Upper lobe of left lung (tissue), 6 donors: ENCODE measurements around the gene CCNH. TPM values are rescaled to one million over a fixed set of nuclear protein-coding genes. Genes with fewer than 3 reads are reported as not detected.

Experiments used
- ATAC-seq, 2 donors: fragments of 200-7000 bp; cut with Tn5 transposase; one replicate each; pipeline ENCODE4 v1.9.1; 2022; ENCODE audit warnings: mild to moderate bottlenecking in 2 of 2, moderate library complexity in 2 of 2; ENCODE audit not compliant: low FRiP score in 2 of 2
- DNase-seq, 2 donors: peaks; one replicate each; pipeline ENCODE4 v3.0.0-alpha.2; 2019 to 2020
- H3K27ac ChIP-seq, 4 donors: fragments of 200-600 bp; sonication (generic); one replicate each; pipeline ENCODE4 v1.5.1; 2016 to 2019
- H3K27me3 ChIP-seq, 4 donors: fragments of 200-600 bp; sonication (generic); one replicate each; pipeline ENCODE4 v1.5.1; 2017 to 2019
- H3K36me3 ChIP-seq, 4 donors: fragments of 200-600 bp; sonication (generic); one replicate each; pipeline ENCODE4 v1.5.1; 2016 to 2019
- H3K4me1 ChIP-seq, 4 donors: fragments of 200-600 bp; sonication (generic); one replicate each; pipeline ENCODE4 v1.5.1; 2018 to 2019
- H3K4me3 ChIP-seq, 4 donors: fragments of 200-600 bp; sonication (generic); one replicate each; pipeline ENCODE4 v1.5.1; 2017 to 2019; ENCODE audit warnings: mild to moderate bottlenecking in 2 of 4, moderate library complexity in 1 of 4
- H3K9me3 ChIP-seq, 4 donors: fragments of 200-600 bp; sonication (generic); one replicate each; pipeline ENCODE4 v1.5.1; 2018 to 2019
- EP300 ChIP-seq, 4 donors: sonication (generic); formaldehyde crosslinking; IDR thresholded peaks; one replicate each; pipeline ENCODE4 v1.5.1; 2017; ENCODE audit warnings: antibody characterized with exemption in 4 of 4, control low read depth in 2 of 4
- POLR2A ChIP-seq, 4 donors: fragments of 450-650 bp; IDR thresholded peaks; one replicate each; pipeline ENCODE4 v1.5.1; 2016 to 2017; ENCODE audit warnings: antibody characterized with exemption in 4 of 4, mild to moderate bottlenecking in 2 of 4
- POLR2AphosphoS5 ChIP-seq, 2 donors: sonication (generic); formaldehyde crosslinking; IDR thresholded peaks; one replicate each; pipeline ENCODE4 v1.5.1; 2017; ENCODE audit warnings: antibody characterized with exemption in 2 of 2
- WGBS, 2 donors: methylation state at CpG; one replicate each; pipeline ENCODE4 v1.1.5; 2017 to 2018; 5-methylcytosine and 5-hydroxymethylcytosine counted together
- small RNA-seq, 4 donors: library from RNA; depleted of rRNA; stranded (forward); fragments of <200 nt; gene quantifications; one replicate each; pipeline ENCODE3, GENCODE V24; 2016
- total RNA-seq, 6 donors: library from RNA; depleted of rRNA in 4 of 6; stranded (reverse); fragments of >200 nt in 4 of 6; gene quantifications; one replicate each; pipeline versions ENCODE4 v1.1.0 to v1.2.1, GENCODE V29; 2016 to 2021
- TF ChIP-seq, protein P1 (sequence below), 6 experiments: fragments of 450-650 bp in 4 of 6; fragments of 200-600 bp in 2 of 6; sonication (generic) in 2 of 6; IDR thresholded peaks; one replicate each; pipeline ENCODE4 v1.5.1; 2016 to 2019; ENCODE audit warnings: antibody characterized with exemption in 6 of 6
- donor health status: DM: no; HTN: no; CAD: no; lungs with moderate emphysema.
- donor health status: DM: no; HTN: yes; CAD: no; lungs with severe emphysema.

The CCNH gene
- total RNA-seq, 6 donors from 2014 or later = 39.1 to 232 (median 73.4) TPM

DNA sequence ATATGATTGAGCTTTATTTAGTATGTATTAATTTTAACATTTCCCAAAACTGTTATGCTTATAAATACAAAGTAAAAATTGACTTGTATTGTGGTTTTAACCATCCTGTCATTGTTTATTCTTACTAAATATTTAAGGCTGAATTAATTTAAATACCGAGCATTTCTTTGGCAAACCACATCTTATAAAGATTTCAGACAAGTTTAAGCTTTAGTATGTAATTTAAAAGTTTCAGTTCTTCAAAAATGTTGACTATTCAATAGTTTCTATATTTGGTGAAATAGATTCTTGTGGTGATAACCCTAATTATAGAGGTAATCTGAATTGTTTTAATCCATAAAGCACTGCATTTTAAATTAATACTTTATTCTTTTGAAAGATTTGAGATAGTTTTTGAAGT is 65.5 kb downstream of the CCNH start:
- ATAC-seq = no peak
- no peak overlapping the region for H3K27ac ChIP-seq
- H3K36me3 ChIP-seq = peaks cover 0 to 40% (median 0%) of the 10 kb centered on the region in 4 donors
- peaks cover 0 to 2% (median 0%) of the 10 kb centered on the region in 4 donors for H3K4me1 ChIP-seq
- no peak for TF ChIP-seq EP300 (IDR thresholded peaks at IDR 0.05)
- TF ChIP-seq POLR2AphosphoS5 (IDR thresholded peaks at IDR 0.05) = no peak
- TF ChIP-seq, protein P1, sequence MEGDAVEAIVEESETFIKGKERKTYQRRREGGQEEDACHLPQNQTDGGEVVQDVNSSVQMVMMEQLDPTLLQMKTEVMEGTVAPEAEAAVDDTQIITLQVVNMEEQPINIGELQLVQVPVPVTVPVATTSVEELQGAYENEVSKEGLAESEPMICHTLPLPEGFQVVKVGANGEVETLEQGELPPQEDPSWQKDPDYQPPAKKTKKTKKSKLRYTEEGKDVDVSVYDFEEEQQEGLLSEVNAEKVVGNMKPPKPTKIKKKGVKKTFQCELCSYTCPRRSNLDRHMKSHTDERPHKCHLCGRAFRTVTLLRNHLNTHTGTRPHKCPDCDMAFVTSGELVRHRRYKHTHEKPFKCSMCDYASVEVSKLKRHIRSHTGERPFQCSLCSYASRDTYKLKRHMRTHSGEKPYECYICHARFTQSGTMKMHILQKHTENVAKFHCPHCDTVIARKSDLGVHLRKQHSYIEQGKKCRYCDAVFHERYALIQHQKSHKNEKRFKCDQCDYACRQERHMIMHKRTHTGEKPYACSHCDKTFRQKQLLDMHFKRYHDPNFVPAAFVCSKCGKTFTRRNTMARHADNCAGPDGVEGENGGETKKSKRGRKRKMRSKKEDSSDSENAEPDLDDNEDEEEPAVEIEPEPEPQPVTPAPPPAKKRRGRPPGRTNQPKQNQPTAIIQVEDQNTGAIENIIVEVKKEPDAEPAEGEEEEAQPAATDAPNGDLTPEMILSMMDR (IDR thresholded peaks at IDR 0.05) = no peak
- TF ChIP-seq POLR2A (IDR thresholded peaks at IDR 0.05) = no peak
- H3K27me3 ChIP-seq = no peaks in the 10 kb centered on the region
- H3K4me3 ChIP-seq = no peak overlapping the region
- H3K9me3 ChIP-seq = no peaks in the 10 kb centered on the region
- WGBS, 2 donors = 83 to 85% methylated on average over 1 of the region's 1 CpG
- no peak for DNase-seq

Small RNAs within 50 kb of the gene (small RNA-seq; reads per million reads assigned to genes)
- gene RNU6-727P = 0 reads per million in 4 donors

Other genes starting within 250 kb of the CCNH start
- gene RASA1, start 145.0 kb downstream of the CCNH start, total RNA-seq = 10 to 100 TPM; 29.2 to 43.9 (median 30.9) TPM